NK-92 (cell line): ENCODE results near the gene VPS13D.

Experiments used
- DNase-seq: peaks from one replicate; lab custom pipeline; 2025; ENCODE audit not compliant: unreplicated experiment; lab: John Stamatoyannopoulos, UW

Gene VPS13D

DNA sequence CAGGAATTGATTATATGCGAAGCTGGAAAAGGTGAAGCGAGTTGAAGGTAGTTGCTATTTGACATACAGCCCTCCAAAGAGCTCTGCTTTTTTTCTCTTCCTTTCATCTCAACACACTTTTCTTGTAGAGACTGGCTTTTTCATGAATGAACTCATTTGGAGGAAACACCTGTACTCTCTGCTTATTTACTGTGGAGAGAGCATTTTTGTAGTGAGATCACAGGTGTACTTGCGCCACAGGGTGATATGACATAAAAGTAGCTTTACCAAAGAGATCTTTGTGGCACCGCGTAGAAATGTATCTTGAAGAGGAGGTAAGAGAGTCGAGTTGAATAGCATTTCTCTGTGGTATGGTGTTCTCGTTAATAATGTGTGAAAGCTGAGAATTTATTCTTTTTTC is 187.6 kb downstream of the VPS13D start:
- no peak for DNase-seq

GRCh38 chr1:12420171-12420570 is 190.3 kb downstream of the VPS13D start:
- DNase-seq, result no peak

- no peak for DNase-seq
These were observed 192.7 kb downstream of the VPS13D start for GRCh38 chr1:12422488-12422887.

DNA sequence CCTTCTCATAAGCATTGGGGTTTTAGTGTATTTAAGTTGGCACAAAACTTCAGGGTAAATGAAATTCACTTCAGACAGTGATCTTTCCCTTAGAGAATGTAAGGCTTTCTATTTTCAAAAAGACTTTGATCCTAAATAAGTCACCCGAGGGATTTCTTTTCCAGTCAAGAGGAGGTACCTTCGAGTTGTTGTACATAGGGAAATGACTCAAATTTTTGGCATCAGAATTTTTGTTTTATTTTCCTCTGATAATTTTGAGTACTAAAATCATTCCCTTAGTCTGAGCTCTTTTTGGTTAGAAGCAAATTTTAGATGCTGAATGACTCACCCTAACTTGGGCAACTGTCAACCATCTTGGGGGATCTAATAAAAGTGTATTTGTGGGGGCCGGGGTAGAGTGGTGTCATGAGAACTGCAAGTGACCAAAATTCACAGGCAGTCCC is 194.3 kb downstream of the VPS13D start:
- no peak for DNase-seq

GRCh38 chr1:12424793-12425192 is 195.0 kb downstream of the VPS13D start:
- DNase-seq, result no peak

DNA sequence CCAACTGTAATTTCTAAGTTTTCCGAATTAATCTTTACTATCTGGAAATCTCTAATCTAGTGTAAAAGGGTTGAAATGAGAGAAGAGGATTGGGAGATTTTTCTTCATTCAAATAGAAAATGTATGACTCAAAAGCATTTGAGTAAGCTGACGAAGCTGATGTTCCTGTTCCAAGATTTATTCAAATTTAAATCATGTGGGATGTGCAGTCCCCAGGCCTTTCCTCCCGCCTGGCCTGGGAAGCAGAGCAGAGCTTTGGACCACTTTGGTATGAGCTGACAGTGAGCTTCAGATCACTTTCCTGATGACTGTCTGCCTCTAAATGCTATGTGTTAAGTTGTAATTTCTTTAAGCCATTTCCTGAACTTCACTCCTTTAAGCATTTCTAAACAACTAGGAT is 196.2 kb downstream of the VPS13D start:
- no peak for DNase-seq

GRCh38 chr1:12428334-12428733 is 198.5 kb downstream of the VPS13D start:
- no peak for DNase-seq

- no peak for DNase-seq
These were observed 200.7 kb downstream of the VPS13D start for GRCh38 chr1:12430525-12430924.

DNA sequence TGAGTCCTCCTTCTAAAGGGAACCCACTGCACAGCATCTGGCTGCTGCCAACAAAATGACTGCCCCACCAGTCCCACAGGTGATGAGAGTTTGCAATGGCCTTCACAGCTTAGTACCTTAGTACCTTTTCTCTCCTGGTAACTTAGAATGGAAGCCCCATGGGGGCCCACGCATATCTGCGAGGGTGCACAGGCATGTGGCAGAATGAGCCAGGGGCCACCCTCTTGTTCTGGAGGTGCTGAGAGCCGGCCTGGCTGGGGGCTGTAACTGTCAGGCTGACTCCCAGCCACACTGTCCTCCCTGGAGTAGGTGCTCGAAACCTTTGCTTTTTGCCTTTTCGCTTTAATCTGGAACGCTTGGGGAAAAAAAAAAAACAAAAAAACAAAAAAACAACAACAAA is 203.1 kb downstream of the VPS13D start:
- no peak for DNase-seq

- no peak for DNase-seq
These were observed 203.7 kb downstream of the VPS13D start for GRCh38 chr1:12433323-12434053.

DNA sequence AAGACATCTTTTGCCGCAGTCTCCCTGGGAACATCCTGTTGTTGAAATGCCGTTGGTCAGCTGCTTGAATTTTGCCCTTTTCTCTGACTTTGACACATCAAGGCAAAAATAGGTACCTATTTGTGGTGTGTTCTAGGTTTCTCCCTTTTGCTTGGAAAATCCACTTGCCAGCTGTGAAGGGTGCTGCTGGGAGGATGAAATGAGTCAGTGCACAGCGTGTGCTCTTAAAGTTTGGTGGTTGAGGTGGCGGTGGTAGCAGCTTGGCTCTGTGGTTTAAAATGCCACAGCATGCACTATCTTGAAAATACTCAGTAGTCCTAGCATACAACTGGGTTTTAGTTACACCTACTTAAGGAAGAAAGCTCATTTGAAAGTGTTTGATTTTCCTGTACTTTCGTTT is 204.3 kb downstream of the VPS13D start:
- no peak for DNase-seq

DNA sequence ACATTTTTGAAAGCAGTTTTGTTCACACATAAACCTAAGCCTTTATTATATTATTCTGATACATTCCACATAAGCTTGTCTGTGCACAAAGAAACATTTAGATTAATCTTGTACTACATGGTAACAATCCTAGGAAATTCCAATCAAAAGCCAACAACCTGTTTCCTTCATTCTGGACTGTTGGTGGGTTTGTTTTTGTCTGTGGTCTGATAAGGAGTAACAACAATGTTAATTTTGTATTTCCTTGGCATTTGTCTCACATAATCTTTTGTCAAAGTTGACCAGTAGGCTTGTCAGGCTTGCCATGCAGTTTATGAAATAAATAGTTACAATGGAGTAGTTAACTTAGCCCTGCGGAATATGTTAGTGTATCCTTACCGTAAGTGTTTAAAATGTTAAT is 204.9 kb downstream of the VPS13D start:
- no peak for DNase-seq

DNA sequence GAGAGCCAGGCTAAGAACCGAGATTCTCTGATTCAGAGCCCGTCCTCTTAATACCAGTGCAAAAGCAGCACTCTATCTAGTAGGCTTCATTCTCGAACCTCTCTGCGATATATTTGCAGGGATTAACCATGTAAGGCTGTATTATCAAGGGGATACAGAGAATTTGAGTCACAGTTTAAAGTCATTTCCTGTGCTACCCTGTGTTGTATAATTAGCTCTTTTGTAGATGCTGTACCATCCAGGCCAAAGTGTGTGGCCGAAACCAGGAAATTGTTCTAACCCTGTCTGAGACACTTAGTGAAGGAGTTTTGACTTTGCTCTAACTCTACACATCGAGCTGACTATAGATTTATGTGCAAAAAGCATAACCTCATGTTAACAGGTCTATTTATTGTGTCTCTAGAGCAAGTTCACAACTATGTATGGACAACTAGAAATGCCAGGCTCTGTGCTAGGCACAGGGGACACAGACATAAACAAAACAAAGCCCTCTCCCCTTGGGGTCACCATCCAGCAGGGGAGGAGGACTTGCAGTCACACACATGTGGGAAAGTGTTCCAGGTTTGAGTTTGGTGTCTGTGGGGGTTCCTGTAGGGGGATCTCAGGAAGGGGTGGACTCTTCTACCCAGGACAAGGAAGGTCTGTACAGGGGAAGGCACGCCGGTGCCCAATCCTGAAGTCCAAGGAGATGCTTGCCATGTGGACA is 206.0 kb downstream of the VPS13D start:
- no peak for DNase-seq

DNA sequence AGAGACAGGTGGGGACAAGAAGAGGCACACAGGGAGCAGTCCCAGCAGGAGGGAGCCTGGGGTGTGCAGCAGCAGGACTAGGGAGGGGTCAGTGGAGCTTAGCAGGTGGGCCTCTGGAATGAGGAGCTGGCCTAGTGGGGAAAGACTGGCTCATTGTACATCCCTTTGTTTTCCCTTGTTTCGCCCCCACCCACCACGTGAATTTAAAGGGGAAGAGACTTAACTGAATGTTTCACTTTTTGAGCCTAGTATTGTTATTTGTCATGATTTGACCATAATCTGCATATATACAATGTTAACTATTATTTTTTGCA is 206.5 kb downstream of the VPS13D start:
- DNase-seq, result no peak

DNA sequence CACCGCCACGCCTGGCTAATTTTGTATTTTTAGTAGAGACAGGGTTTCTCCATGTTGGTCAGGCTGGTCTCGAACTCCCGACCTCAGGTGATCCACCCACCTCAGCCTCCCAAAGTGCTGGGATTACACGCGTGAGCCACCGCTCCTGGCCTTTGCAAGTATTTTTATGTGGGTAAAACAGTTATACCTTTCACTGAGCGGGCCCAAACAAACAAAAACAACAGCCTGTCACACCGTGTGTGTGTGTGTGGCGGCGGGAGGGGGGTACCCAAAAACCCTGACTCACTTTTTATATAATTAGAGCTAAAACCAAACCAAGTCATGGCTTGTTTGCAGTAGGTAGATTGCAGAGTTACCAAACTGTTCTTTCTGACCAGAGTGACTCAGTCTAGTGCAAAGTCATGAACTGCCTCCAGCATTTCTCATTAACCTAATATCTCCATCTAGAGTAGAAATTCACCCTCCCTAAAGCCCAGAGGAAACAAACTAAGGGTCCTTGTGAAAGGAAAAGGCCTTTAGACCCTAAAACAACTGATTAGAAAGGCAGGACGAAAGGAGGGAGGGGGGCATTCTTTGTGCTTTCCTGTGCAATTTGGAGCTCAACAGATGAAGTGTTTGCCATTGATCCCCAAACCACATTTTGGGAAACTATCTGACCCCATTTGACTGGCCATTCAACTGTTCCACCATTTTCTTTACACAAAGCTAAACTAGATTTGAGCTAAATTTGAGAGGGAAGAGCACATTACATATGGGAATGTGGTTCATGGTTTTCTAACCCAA is 207.2 kb downstream of the VPS13D start:
- no peak for DNase-seq

DNA sequence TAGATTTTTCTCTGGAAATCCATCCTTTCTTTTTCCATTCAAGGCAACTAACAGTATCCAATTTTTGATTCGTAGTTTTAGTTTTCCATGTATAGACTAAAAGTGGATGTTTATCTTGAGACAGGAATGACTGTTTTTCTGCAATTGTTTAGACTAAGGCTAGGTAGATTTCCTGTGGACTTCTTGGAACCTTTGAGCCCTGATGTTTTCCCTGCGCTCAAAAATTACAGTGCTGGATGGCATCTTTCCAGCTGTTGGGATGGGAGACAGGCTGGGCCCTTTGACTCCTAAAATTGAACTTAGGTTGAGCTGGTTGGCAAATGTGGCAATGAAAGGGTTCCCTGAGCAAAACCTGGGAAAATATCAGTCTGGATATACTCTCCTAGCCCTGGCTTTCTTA is 207.8 kb downstream of the VPS13D start:
- no peak for DNase-seq

DNA sequence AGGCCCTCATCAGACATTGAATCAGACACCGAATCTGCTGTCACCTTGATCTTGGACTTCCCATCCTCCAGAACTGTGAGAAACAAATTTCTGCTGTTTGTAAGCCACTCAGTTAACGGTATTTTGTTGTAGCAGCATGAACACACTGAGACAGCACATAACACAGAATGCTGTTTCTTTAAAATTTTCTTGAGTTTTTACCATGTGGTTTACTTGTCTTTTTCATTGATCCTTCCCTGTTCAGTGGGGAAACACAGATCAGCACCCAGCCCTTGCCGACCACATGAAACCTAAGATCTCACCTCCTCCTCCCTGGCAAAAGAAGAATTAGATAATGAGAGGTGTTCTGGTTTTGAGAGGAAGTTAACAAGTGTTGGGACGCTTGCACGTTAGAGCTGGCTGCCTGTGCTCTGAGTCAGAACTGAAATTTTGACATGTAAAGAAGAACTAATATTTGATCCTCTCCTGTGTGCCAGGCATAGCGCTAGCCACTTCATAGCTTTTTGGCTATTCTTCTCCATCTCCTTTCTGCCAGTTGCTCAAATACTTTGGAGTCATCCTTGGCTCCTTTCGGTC is 208.6 kb downstream of the VPS13D start:
- DNase-seq, result no peak

DNA sequence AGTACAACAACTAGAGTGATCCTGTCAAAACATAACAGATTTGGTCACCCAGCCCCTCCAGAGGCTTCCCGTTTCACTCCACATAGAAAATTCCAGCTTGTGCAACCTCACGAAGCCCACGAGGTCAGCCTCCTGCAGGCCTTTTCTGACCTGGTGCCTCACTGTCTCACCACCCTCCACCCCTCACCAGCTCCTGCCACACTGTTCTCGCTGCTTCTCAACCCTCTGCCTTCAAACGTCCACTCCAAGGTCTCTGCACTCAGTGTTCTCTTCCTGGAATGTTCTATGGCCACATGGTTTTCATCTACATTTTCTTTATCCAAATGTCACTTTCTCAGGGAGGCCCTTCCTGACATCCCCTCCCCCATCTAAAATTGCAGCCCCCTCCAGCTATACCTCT is 209.2 kb downstream of the VPS13D start:
- no peak for DNase-seq

DNA sequence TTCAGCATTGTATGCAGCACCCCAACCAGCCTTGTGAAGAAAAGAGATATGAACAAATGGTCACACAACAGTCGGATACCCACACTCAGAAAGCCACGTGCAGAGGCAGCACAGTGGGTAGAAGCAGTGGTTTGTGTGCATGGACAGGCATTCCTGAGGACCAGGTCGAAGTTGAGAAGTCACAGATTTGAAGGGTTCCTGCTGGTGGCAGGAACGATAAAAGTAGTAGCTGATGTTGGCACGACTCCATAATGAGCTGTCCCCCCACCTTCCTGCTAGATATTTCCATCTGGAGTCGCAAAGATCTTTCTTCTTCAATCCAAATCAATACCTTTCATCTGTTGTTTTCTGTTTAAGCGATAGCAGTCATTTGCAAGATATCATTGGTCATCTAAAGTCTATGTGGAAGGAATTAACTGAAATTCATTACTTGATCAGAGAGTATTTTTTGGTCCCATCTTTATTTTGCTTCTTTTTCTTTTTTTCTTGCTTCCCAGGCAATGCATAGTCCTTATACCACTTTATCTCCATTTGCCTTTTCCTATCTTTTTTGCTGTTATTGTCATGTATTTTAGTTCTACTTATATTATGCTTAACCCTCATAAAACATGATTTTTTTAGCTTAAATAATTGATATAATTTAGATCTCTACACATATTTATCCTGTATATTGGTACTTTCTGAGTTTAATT is 211.7 kb downstream of the VPS13D start:
- no peak for DNase-seq

- DNase-seq, result no peak
These were observed 212.4 kb downstream of the VPS13D start for GRCh38 chr1:12442217-12442616.

- DNase-seq, result no peak
These were observed 213.3 kb downstream of the VPS13D start for GRCh38 chr1:12443151-12443550.
